Measurements from ENCODE around the gene TTC23.

- TF ChIP-seq EGR1 (IDR thresholded peaks at IDR 0.05) (no peak), RAD21 (IDR thresholded peaks at IDR 0.05; ENCODE audit: low read depth) (no peak), NFIC (IDR thresholded peaks at IDR 0.05) (no peak), CEBPB (IDR thresholded peaks at IDR 0.05) (no peak)
- TF ChIP-seq, protein P1, sequence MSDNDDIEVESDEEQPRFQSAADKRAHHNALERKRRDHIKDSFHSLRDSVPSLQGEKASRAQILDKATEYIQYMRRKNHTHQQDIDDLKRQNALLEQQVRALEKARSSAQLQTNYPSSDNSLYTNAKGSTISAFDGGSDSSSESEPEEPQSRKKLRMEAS (IDR thresholded peaks at IDR 0.05): no peak
Observed at GRCh38 chr15:99163271-99164062, 85.9 kb downstream of the TTC23 start.
